GM21526 (cell line): ENCODE measurements around the gene PCSK9.
"Not testable (repeated sequence)": the region's sequence is repeated elsewhere in the genome, so short reads cannot be mapped to it uniquely, and the experiment has no call there.

Experiments
- ATAC-seq: cut with Tn5 transposase; IDR thresholded peaks from one replicate; pipeline ENCODE4 v1.9.1; 2021; ENCODE audit warnings: moderate library complexity; ENCODE audit not compliant: unreplicated experiment, low FRiP score

PCSK9 gene

GRCh38 chr1:55007625-55008024, 31.7 kb upstream of the PCSK9 start:
- no peak for ATAC-seq

- ATAC-seq, result no peak
Observed at GRCh38 chr1:55010194-55010886, 29.0 kb upstream of the PCSK9 start.

- ATAC-seq, result no peak
Observed at GRCh38 chr1:55010887-55011217, 28.5 kb upstream of the PCSK9 start.

GRCh38 chr1:55012661-55013060, 26.7 kb upstream of the PCSK9 start:
- ATAC-seq, result no peak

GRCh38 chr1:55015123-55015522, 24.2 kb upstream of the PCSK9 start:
- ATAC-seq, result no peak

- no peak for ATAC-seq
Observed at GRCh38 chr1:55015731-55016620, 23.4 kb upstream of the PCSK9 start.

GRCh38 chr1:55018395-55018794, 21.0 kb upstream of the PCSK9 start:
- no peak for ATAC-seq

GRCh38 chr1:55021942-55022546, 17.3 kb upstream of the PCSK9 start:
- ATAC-seq, result peak; percentile 77

- ATAC-seq, result not testable (repeated sequence)
Observed at GRCh38 chr1:55024163-55024562, 15.2 kb upstream of the PCSK9 start.

GRCh38 chr1:55026682-55027081, 12.7 kb upstream of the PCSK9 start:
- not testable (repeated sequence) for ATAC-seq

- not testable (repeated sequence) for ATAC-seq
Observed at GRCh38 chr1:55031098-55031497, 8.2 kb upstream of the PCSK9 start.

- ATAC-seq, result no peak
Observed at GRCh38 chr1:55033265-55033614, 6.1 kb upstream of the PCSK9 start.

GRCh38 chr1:55034476-55035133, 4.7 kb upstream of the PCSK9 start:
- no peak for ATAC-seq

GRCh38 chr1:55035904-55036303, 3.4 kb upstream of the PCSK9 start:
- ATAC-seq, result no peak

GRCh38 chr1:55037733-55038551, 1.4 kb upstream of the PCSK9 start:
- no peak for ATAC-seq

GRCh38 chr1:55038552-55038838, 853 bp upstream of the PCSK9 start:
- no peak for ATAC-seq

- no peak for ATAC-seq
Observed at GRCh38 chr1:55038974-55039341, 390 bp upstream of the PCSK9 start.

- no peak for ATAC-seq
Observed at GRCh38 chr1:55040083-55040932, 960 bp downstream of the PCSK9 start.

- ATAC-seq, result no peak
Observed at GRCh38 chr1:55040933-55041494, 1.7 kb downstream of the PCSK9 start.
